KOPT-K1 (cell line): ENCODE measurements around the gene C16orf96.

Source experiments
- H3K27ac ChIP-seq: fragments of 200-600 bp; sonication (generic); 2 replicates; pipeline ENCODE4 v1.5.1; 2016; ENCODE audit warnings: antibody characterized with exemption, mild to moderate bottlenecking, low read depth, low read length; ENCODE audit not compliant: poor library complexity, severe bottlenecking
- H3K36me3 ChIP-seq: fragments of 200-600 bp; sonication (generic); 2 replicates; pipeline ENCODE4 v1.5.1; 2017; ENCODE audit warnings: antibody characterized with exemption, mild to moderate bottlenecking, low read length, moderate library complexity; ENCODE audit not compliant: insufficient read depth
- H3K9me3 ChIP-seq: fragments of 200-600 bp; sonication (generic); 2 replicates; pipeline ENCODE4 v1.5.1; 2017; ENCODE audit warnings: antibody characterized with exemption, low read length, mild to moderate bottlenecking; ENCODE audit not compliant: insufficient read depth, poor library complexity, severe bottlenecking

C16orf96 gene

DNA sequence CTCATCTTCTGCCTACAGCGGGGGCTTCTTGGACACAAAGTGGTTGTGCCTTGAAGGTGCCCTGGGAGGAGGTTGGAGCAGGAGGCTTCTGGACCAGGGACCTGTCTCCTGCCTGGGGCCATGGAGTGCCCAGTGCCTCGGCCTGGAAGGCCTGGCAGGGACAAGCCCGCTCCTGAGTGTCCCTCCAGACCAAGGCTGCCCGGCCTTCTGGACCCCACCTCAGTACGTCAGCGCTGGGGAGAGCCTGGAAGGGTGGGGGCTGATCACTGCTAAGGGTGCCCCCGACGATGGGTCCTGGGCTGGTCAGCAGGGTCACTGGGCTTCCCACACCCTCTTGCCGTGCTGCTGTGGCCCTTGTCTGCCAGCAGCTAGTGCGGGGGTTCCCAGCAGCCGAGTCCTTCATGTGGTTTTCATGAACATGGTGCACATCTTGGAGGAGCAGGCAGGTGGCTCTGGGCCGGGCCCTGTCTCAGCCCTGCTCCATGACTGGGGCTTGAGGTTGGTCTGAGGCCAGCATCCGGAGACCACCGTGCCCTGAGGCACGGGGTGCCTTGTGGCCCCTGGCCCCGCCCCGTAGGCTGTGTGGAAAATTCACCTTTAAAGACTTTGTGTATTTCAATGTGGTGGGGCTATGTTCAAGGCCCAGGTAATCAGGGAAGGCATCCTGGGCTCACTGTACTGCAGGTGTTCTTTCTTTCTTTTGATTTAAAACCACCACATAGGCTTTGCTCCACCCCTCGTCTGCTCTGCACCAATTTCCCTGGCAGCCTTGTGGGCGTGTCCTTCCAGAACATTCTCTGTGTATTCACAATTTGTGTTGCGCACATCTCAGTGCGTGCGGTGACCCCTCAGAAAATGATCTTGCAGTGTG is 90.9 kb downstream of the C16orf96 start:
- Histone ChIP-seq H3K9me3 (no peaks in the 10 kb centered on the region), H3K27ac (peak overlapping the region; percentile 48)

DNA sequence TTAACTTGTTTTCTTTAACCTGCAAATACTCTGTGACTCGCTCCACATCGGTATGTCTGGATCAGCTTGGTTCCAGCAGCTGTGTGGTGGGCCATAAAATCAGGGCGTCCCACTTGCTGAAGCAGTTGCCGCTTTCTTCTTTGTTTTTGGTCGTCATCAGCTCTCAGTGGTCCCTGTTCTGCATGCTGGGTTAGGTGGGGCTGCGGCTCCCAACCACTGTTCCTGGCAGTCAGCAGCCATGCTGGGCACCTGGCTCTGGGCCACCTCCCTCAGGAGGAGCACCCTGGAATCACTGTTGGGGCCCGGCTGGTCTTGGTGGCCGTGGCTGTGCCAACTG is 91.5 kb downstream of the C16orf96 start:
- Histone ChIP-seq H3K36me3 (peaks cover 22% of the 10 kb centered on the region), H3K27ac (no peak overlapping the region), H3K9me3 (no peaks in the 10 kb centered on the region)

More for the DNA sequence above, 90.9 kb downstream of the C16orf96 start:
- peaks cover 16% of the 10 kb centered on the region for H3K36me3 ChIP-seq

DNA sequence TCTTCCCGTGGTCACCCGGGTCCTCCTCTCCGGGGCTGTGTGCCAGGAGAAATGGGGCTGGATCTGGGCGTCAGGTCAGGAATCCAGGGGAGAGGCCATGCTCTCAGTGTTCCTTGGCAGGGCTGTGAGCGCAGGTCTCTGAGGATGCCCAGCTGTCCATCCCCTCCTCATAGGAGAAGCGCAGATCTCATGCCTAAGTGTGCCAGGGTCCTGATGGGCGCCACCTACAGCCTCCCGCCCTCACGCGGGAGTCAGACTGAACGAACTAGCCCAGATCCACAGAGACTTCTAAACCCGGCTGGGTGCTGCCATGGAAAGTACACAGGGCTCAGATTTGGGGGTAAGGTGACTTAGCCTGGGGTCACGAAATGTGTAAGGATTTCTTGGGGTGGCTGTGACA is 92.8 kb downstream of the C16orf96 start:
- H3K27ac ChIP-seq, result no peak overlapping the region
- H3K36me3 ChIP-seq, result peaks cover 31% of the 10 kb centered on the region
- H3K9me3 ChIP-seq, result no peaks in the 10 kb centered on the region

DNA sequence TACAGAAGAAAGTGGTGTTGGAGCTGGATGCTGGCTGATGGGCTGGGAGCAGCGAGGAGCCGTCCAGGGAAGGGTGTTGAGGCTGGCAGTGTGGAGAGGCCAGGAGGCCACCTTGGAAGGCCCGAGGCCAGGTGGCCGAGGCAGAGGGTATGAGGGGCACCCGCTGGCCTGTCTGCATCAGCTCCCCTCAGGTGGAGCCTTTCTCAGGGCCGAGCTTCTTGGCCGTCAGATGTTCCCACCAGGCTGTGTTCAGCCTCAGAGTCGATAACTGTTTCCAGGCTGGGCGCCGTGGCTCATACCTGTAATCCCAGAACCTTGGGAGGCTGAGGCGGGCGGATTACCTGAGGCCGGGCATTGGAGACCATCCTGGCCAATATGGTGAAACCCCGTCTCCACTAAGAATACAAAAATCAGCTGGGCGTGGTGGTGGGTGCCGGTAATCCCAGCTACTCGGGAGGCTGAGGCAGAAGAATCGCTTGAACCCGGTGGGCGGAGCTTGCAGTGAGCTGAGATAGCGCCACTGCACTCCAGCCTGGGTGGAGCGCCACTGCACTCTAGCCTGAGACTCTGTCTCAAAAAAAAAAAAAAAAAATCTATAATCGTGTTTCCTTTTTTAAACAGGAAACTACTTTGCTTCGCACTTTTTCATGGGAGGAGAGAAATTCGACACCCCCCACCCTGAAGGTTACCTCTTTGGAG is 93.8 kb downstream of the C16orf96 start:
- no peaks in the 10 kb centered on the region for H3K9me3 ChIP-seq
- peaks cover 37% of the 10 kb centered on the region for H3K36me3 ChIP-seq
- H3K27ac ChIP-seq, result no peak overlapping the region
